Panc1 (cell line): Measurements from ENCODE around the gene OGFOD2. TPM values are rescaled to one million over a fixed set of nuclear protein-coding genes. Genes with fewer than 3 reads are reported as not detected.

Source experiments
- ATAC-seq: fragments of 200-7000 bp; cut with Tn5 transposase; 2 replicates; pipeline ENCODE4 v1.9.1; 2020; ENCODE audit warnings: mild to moderate bottlenecking, moderate library complexity
- BruUV-seq: library from RNA; stranded (reverse); fragments of 400-500 nt; replicated peaks from 2 replicates; lab custom pipeline; 2021; lab: Mats Ljungman, UMichigan
- CTCF ChIA-PET: fragments of 300-600 bp; sonication (Branson Sonifier 250); formaldehyde crosslinking; loops from one replicate; lab custom pipeline; 2022; ENCODE audit warnings: antibody characterized with exemption; lab: Charles Lee
- POLR2A ChIA-PET: fragments of 300-600 bp; sonication (Branson Sonifier 250); formaldehyde crosslinking; loops from one replicate; lab custom pipeline; 2022; ENCODE audit warnings: antibody characterized with exemption; lab: Charles Lee
- DNase-seq: peaks from one replicate; pipeline ENCODE4 v3.0.0-alpha.2; 2010; ENCODE audit warnings: low read depth, low spot score
- H3K27ac ChIP-seq: 2 replicates; pipeline ENCODE4 v1.5.1; 2011; ENCODE audit warnings: mild to moderate bottlenecking, low read length, inconsistent platforms
- H3K27me3 ChIP-seq: fragments of 200-500 bp; sonication (Bioruptor generic); 2 replicates; pipeline ENCODE4 v1.6.0; 2014; ENCODE audit warnings: low read length, inconsistent platforms; ENCODE audit not compliant: control insufficient read depth, insufficient read depth
- H3K36me3 ChIP-seq: fragments of 200-500 bp; sonication (Bioruptor generic); 2 replicates; pipeline ENCODE4 v1.5.1; 2014; ENCODE audit warnings: inconsistent platforms, mild to moderate bottlenecking, low read length, moderate library complexity; ENCODE audit not compliant: control insufficient read depth, insufficient read depth
- H3K4me1 ChIP-seq: 2 replicates; pipeline ENCODE4 v1.5.1; 2011; ENCODE audit warnings: inconsistent platforms, mild to moderate bottlenecking, low read length, moderate library complexity; ENCODE audit not compliant: control insufficient read depth, insufficient read depth
- H3K4me3 ChIP-seq, 2 experiments: 2 replicates each; pipeline ENCODE4 v1.5.1; 2011 to 2012; ENCODE audit warnings: low read depth in 2 of 2, low read length in 2 of 2, mild to moderate bottlenecking in 2 of 2, inconsistent platforms in 1 of 2, moderate library complexity in 1 of 2
- H3K9me3 ChIP-seq: fragments of 200-500 bp; sonication (Bioruptor generic); 2 replicates; pipeline ENCODE4 v1.5.1; 2014; ENCODE audit warnings: low read depth, mild to moderate bottlenecking, inconsistent platforms, low read length, moderate library complexity; ENCODE audit not compliant: control insufficient read depth, insufficient read depth
- POLR2AphosphoS5 ChIP-seq: IDR thresholded peaks from 2 replicates; pipeline ENCODE4 v1.6.1; 2012; ENCODE audit warnings: mild to moderate bottlenecking, low read depth, low read length, moderate library complexity
- SIN3A ChIP-seq: IDR thresholded peaks from 2 replicates; pipeline ENCODE4 v1.6.1; 2012; ENCODE audit warnings: low read depth, mild to moderate bottlenecking, low read length, moderate library complexity, borderline replicate concordance; ENCODE audit not compliant: insufficient read depth
- TCF7L2 ChIP-seq: IDR thresholded peaks from 2 replicates; pipeline ENCODE4 v1.6.1; 2011; ENCODE audit warnings: mild to moderate bottlenecking, low read depth, low read length, inconsistent platforms
- in situ Hi-C: cut with HindIII; loops from 2 replicates; pipeline ENCODE4 v1.10.0; 2016; ENCODE audit warnings: low sequenced_read_pairs, low pct_unique_long_range_greater_than_20kb
- intact Hi-C: fragments of 100-400 bp; cut with micrococcal nuclease; formaldehyde crosslinking; loops from one replicate; pipeline ENCODE4 v1.10.0; 2022; ENCODE audit not compliant: unreplicated experiment
- total RNA-seq: library from RNA; stranded (reverse); gene quantifications from one replicate; pipeline ENCODE4 v1.2.1, GENCODE V29; 2021; ENCODE audit not compliant: unreplicated experiment
- TF ChIP-seq, protein P1 (sequence below), 2 experiments: IDR thresholded peaks; 2 replicates each; pipeline ENCODE4 v1.6.1; 2011 to 2012; ENCODE audit warnings: low read depth in 2 of 2, control low read depth in 1 of 2, low read length in 1 of 2, mild to moderate bottlenecking in 1 of 2, moderate library complexity in 1 of 2; ENCODE audit not compliant: insufficient read depth in 1 of 2
- TF ChIP-seq, protein P2 (sequence below): fragments of 450-650 bp; IDR thresholded peaks from 2 replicates; pipeline ENCODE4 v1.5.1; 2017; ENCODE audit warnings: mild to moderate bottlenecking

The OGFOD2 gene
- total RNA-seq, 1 experiment from 2014 or later, result 32.0 TPM

GRCh38 chr12:122948605-122949004 is 26.4 kb upstream of the OGFOD2 start:
- no TSS peak for BruUV-seq
- Histone ChIP-seq H3K27me3 (no peaks in the 10 kb centered on the region), H3K4me1 (peaks cover 60% of the 10 kb centered on the region), H3K4me3 (no peak overlapping the region), H3K36me3 (no peaks in the 10 kb centered on the region), H3K27ac (no peak overlapping the region), H3K9me3 (no peaks in the 10 kb centered on the region)
- intact Hi-C loops, result no loop called here
- TF ChIP-seq, protein P1, sequence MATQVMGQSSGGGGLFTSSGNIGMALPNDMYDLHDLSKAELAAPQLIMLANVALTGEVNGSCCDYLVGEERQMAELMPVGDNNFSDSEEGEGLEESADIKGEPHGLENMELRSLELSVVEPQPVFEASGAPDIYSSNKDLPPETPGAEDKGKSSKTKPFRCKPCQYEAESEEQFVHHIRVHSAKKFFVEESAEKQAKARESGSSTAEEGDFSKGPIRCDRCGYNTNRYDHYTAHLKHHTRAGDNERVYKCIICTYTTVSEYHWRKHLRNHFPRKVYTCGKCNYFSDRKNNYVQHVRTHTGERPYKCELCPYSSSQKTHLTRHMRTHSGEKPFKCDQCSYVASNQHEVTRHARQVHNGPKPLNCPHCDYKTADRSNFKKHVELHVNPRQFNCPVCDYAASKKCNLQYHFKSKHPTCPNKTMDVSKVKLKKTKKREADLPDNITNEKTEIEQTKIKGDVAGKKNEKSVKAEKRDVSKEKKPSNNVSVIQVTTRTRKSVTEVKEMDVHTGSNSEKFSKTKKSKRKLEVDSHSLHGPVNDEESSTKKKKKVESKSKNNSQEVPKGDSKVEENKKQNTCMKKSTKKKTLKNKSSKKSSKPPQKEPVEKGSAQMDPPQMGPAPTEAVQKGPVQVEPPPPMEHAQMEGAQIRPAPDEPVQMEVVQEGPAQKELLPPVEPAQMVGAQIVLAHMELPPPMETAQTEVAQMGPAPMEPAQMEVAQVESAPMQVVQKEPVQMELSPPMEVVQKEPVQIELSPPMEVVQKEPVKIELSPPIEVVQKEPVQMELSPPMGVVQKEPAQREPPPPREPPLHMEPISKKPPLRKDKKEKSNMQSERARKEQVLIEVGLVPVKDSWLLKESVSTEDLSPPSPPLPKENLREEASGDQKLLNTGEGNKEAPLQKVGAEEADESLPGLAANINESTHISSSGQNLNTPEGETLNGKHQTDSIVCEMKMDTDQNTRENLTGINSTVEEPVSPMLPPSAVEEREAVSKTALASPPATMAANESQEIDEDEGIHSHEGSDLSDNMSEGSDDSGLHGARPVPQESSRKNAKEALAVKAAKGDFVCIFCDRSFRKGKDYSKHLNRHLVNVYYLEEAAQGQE (IDR thresholded peaks at IDR 0.05; ENCODE audit: insufficient read depth in 1 of 2, low read depth in 2 of 2, low read length in 1 of 2), result peak; percentile 49 to 51; a peak in 2 of 4 replicates
- no peak for TF ChIP-seq POLR2AphosphoS5
- ChIA-PET POLR2A (interaction anchor here (0.5 to 0.9 kb wide), 3 partner anchors 31 to 60 kb away, joined by 3 to 4 read pairs (median 3); no protein-coding TSS in a partner anchor), CTCF (interaction anchor here (0.6 to 1.7 kb wide), 2 partner anchors 88 to 149 kb away, joined by 4 to 7 read pairs; no protein-coding TSS in a partner anchor)
- in situ Hi-C loops, result no loop called here
- DNase-seq (no peak), ATAC-seq (no peak)

- in situ Hi-C loops, result no loop called here
- Histone ChIP-seq H3K4me3 (no peak overlapping the region), H3K36me3 (no peaks in the 10 kb centered on the region), H3K27ac (peak overlapping the region; percentile 54), H3K27me3 (no peaks in the 10 kb centered on the region), H3K4me1 (peaks cover 52% of the 10 kb centered on the region), H3K9me3 (no peaks in the 10 kb centered on the region)
- TF ChIP-seq TCF7L2, result no peak
- TF ChIP-seq, protein P2, sequence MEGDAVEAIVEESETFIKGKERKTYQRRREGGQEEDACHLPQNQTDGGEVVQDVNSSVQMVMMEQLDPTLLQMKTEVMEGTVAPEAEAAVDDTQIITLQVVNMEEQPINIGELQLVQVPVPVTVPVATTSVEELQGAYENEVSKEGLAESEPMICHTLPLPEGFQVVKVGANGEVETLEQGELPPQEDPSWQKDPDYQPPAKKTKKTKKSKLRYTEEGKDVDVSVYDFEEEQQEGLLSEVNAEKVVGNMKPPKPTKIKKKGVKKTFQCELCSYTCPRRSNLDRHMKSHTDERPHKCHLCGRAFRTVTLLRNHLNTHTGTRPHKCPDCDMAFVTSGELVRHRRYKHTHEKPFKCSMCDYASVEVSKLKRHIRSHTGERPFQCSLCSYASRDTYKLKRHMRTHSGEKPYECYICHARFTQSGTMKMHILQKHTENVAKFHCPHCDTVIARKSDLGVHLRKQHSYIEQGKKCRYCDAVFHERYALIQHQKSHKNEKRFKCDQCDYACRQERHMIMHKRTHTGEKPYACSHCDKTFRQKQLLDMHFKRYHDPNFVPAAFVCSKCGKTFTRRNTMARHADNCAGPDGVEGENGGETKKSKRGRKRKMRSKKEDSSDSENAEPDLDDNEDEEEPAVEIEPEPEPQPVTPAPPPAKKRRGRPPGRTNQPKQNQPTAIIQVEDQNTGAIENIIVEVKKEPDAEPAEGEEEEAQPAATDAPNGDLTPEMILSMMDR, result no peak
- no peak for TF ChIP-seq SIN3A
- TF ChIP-seq, protein P1 (IDR thresholded peaks at IDR 0.05; ENCODE audit: insufficient read depth in 1 of 2, low read depth in 2 of 2, low read length in 1 of 2), result no peak
- TF ChIP-seq POLR2AphosphoS5, result no peak
- ATAC-seq (no peak), DNase-seq (no peak)
- intact Hi-C loops, result no loop called here
- CTCF ChIA-PET, result interaction anchor here (0.6 to 1.7 kb wide), 2 partner anchors 55 to 89 kb away, joined by 6 to 7 read pairs; no protein-coding TSS in a partner anchor
- BruUV-seq, result no TSS peak
- POLR2A ChIA-PET, result interaction anchor here (0.5 to 0.9 kb wide), 2 partner anchors 45 to 61 kb away, joined by 3 to 4 read pairs; no protein-coding TSS in a partner anchor
These were observed 25.6 kb upstream of the OGFOD2 start for GRCh38 chr12:122949405-122949804.
